Right atrium auricular region (tissue), 2 donors: Measurements from ENCODE around the gene DES. TPM values are rescaled to one million over a fixed set of nuclear protein-coding genes. Genes with fewer than 3 reads are reported as not detected.

ENCODE experiments used
- DNase-seq: peaks from one replicate; pipeline ENCODE4 v3.0.0-alpha.2; 2019; ENCODE audit warnings: low spot score
- H3K27ac ChIP-seq, 2 donors: fragments of 200-600 bp; sonication (generic); 1 replicate in 1 of 2; 2 replicates in 1 of 2; pipeline ENCODE4 v1.5.1; 2016 to 2019
- H3K27me3 ChIP-seq, 2 donors: fragments of 200-600 bp; sonication (generic); one replicate each; pipeline versions ENCODE4 v1.5.1 to v1.6.0; 2017 to 2019
- H3K36me3 ChIP-seq: fragments of 200-600 bp; sonication (generic); one replicate; pipeline ENCODE4 v1.5.1; 2016
- H3K4me1 ChIP-seq, 2 donors: fragments of 200-600 bp; sonication (generic); one replicate each; pipeline versions ENCODE4 v1.5.1 to v1.6.0; 2017 to 2019
- H3K4me3 ChIP-seq, 2 donors: fragments of 200-600 bp; sonication (generic); 1 replicate in 1 of 2; 2 replicates in 1 of 2; pipeline ENCODE4 v1.5.1; 2017 to 2019; ENCODE audit warnings: mild to moderate bottlenecking in 1 of 2, moderate library complexity in 1 of 2
- H3K9me3 ChIP-seq, 2 donors: fragments of 200-600 bp; sonication (generic); one replicate each; pipeline ENCODE4 v1.5.1; 2019
- total RNA-seq, 2 donors: library from RNA; depleted of rRNA; stranded (reverse); fragments of >200 nt; gene quantifications; one replicate each; pipeline ENCODE4 v1.1.0, GENCODE V29; 2016
- TF ChIP-seq, protein P1 (sequence below), 2 donors: fragments of 200-600 bp; sonication (generic); IDR thresholded peaks; one replicate each; pipeline ENCODE4 v1.5.1; 2019; ENCODE audit warnings: antibody characterized with exemption in 2 of 2

DES gene
- total RNA-seq, 2 donors from 2014 or later: 12,280 to 13,654 TPM

DNA sequence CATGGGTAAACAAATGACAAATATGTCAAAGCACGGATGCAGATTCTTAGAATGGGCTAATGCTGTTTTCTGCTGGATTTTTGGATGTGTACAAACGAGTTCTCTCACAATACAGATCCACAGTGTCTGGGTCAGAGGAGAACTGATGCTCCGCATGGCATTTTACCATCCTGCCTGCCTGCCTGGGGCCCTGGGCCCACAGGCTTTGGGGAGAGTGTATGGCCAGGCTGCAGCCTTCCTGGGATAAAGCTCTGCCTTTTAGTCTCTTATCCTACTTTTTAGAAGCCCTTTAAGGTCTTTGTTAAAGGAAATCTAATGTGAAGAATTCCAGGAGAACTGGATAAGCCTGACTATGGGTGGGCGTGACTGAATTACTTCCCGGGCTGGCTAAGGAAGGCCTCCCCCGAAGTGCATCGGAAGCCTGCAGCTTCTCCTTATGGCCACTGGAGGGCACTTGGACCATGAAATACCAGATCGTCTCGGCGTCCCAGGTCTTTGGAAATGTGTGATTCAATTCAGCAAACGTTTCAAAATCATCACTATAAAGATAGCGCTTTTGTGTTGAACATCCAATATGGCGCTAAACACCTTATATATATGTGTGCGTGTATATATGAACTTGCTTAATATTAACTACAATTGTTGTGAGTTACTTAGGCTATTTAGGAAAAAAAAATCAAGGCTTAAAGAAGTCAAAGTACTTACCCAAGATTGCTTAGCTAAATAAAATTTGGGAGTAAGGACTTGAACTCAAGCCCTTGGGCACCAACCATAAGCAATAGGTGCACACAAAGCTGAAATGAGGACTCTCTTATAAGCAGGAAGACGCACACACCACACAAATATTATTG is 15.3 kb upstream of the DES start:
- TF ChIP-seq, protein P1, sequence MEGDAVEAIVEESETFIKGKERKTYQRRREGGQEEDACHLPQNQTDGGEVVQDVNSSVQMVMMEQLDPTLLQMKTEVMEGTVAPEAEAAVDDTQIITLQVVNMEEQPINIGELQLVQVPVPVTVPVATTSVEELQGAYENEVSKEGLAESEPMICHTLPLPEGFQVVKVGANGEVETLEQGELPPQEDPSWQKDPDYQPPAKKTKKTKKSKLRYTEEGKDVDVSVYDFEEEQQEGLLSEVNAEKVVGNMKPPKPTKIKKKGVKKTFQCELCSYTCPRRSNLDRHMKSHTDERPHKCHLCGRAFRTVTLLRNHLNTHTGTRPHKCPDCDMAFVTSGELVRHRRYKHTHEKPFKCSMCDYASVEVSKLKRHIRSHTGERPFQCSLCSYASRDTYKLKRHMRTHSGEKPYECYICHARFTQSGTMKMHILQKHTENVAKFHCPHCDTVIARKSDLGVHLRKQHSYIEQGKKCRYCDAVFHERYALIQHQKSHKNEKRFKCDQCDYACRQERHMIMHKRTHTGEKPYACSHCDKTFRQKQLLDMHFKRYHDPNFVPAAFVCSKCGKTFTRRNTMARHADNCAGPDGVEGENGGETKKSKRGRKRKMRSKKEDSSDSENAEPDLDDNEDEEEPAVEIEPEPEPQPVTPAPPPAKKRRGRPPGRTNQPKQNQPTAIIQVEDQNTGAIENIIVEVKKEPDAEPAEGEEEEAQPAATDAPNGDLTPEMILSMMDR (IDR thresholded peaks at IDR 0.05): peak; percentile 84 to 94
- Histone ChIP-seq H3K36me3 (no peaks in the 10 kb centered on the region), H3K9me3 (no peaks in the 10 kb centered on the region), H3K4me3 (no peak overlapping the region), H3K27me3 (no peaks in the 10 kb centered on the region), H3K27ac (peak overlapping the region; percentile 86 to 92), H3K4me1 (peaks cover 0 to 41% of the 10 kb centered on the region in 2 donors)
- DNase-seq: peak; percentile 80

DNA sequence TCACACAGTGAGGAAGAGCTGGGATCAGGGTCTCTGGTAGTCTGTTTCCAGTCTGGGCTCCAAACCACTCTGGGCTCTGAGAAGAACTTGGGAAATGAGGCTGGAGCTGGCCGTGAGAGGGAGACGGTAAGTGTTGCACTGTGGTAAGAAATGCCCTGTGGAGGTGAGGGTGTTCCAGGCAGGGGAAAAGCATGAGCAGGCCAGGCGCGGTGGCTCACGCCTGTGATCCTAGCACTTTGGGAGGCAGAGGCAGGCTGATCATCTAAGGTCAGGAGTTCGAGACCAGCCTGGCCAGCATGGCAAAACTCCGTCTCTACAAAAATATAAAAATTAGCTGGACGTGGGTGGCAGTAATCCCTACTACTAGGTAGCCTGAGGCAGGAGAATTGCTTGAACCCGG is 14.3 kb upstream of the DES start:
- Histone ChIP-seq H3K27ac (peak overlapping the region; percentile 86 to 92), H3K9me3 (no peaks in the 10 kb centered on the region), H3K4me1 (peaks cover 0 to 47% of the 10 kb centered on the region in 2 donors), H3K36me3 (no peaks in the 10 kb centered on the region), H3K27me3 (no peaks in the 10 kb centered on the region), H3K4me3 (no peak overlapping the region)
- DNase-seq: no peak
- TF ChIP-seq, protein P1 (IDR thresholded peaks at IDR 0.05): no peak

DNA sequence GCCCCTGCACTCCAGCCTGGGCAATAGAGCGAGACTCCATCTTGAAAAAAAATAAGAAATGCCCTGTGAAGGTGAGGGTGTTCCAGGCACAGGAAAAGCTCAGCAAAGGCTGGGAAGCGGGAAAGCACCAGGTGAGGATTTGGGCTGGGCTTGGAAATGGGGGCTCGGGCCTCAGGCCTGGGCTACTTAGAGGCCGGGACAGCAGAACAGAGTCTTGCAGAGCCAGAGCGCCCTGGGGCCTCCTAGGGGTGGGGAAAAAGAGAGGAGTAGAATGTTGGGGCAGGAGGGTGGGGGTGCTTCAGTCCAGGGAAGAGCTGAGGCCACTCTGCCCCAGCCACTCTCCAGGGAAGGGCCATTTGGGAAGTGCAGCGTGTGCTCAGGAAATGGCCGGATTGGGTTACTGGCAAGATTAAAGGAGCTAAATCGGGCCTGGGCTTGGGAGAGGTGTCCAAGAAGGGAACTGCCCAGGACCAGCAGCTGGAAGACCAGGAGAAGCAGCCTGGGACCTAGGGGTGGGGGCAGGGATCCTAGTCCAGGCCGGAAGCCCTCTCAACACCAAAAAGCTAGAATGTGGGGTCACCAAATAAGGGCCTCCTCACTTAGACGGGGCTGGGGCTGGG is 13.8 kb upstream of the DES start:
- no peaks in the 10 kb centered on the region for H3K36me3 ChIP-seq
- H3K4me1 ChIP-seq: peaks cover 0 to 49% of the 10 kb centered on the region in 2 donors
- peak overlapping the region in 1 of 2 donors; percentile 9 for H3K4me3 ChIP-seq
- peak overlapping the region; percentile 86 to 92 for H3K27ac ChIP-seq
- TF ChIP-seq, protein P1 (IDR thresholded peaks at IDR 0.05): no peak
- H3K27me3 ChIP-seq: no peaks in the 10 kb centered on the region
- no peaks in the 10 kb centered on the region for H3K9me3 ChIP-seq
- DNase-seq: no peak

DNA sequence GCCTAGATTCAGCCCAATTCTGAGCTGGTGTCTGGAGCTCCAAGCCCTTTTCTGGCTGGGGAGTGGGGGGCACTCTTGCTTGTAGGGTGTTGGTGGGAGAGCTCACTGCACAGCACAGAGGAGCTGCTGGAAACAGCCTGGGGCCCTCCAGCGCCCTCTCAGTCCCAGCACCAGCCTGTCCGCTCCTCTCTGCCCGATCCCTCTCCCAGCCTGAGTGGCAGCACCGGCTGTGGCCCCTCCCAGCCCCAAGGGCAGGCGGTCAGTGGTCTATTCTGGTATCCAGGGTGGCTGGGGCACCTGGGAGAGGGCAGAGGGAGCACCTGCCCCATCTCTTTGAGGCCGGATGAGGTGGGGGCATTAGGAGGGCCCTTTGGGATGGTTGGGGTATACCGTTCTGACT is 13.2 kb upstream of the DES start:
- H3K4me1 ChIP-seq: peaks cover 0 to 49% of the 10 kb centered on the region in 2 donors
- H3K27me3 ChIP-seq: no peaks in the 10 kb centered on the region
- H3K9me3 ChIP-seq: no peaks in the 10 kb centered on the region
- DNase-seq: no peak
- peak overlapping the region; percentile 86 to 92 for H3K27ac ChIP-seq
- TF ChIP-seq, protein P1 (IDR thresholded peaks at IDR 0.05): no peak
- peak overlapping the region in 1 of 2 donors; percentile 9 for H3K4me3 ChIP-seq
- no peaks in the 10 kb centered on the region for H3K36me3 ChIP-seq

DNA sequence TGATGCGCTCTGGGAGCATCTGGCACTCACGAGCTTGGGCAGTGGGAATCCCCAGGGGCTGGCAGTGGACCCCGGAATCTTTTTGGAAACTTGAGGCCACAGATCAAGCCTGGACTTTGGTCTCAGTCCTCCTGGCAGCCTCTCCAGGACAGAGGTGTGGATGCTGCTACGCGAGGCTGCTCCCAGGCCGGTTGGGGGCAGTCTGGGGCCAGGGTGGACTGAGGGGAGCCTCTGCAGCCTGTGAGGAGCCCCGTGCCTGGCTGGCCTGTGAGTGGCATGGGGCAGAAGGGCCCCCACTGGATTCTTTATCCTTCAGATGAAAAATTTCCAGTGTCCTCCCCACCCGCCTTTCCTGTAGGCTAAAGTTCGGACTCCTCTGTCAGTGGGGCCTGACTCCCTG is 12.7 kb upstream of the DES start:
- TF ChIP-seq, protein P1 (IDR thresholded peaks at IDR 0.05): peak in 1 of 2 donors; percentile 59
- peaks cover 0 to 49% of the 10 kb centered on the region in 2 donors for H3K4me1 ChIP-seq
- H3K27me3 ChIP-seq: no peaks in the 10 kb centered on the region
- H3K9me3 ChIP-seq: no peaks in the 10 kb centered on the region
- peak overlapping the region; percentile 86 to 92 for H3K27ac ChIP-seq
- no peaks in the 10 kb centered on the region for H3K36me3 ChIP-seq
- H3K4me3 ChIP-seq: no peak overlapping the region
- no peak for DNase-seq
